GM12891 (cell line): ENCODE measurements around the gene RADX.

Experiments
- POLR2A ChIP-seq: IDR thresholded peaks from 2 replicates; pipeline ENCODE4 v1.6.1; 2011; ENCODE audit warnings: low read depth, low read length, control low read depth
- POLR2AphosphoS5 ChIP-seq: IDR thresholded peaks from 2 replicates; pipeline ENCODE4 v1.6.1; 2011; ENCODE audit warnings: low read depth, low read length, control low read depth

- TF ChIP-seq POLR2AphosphoS5 (no peak), POLR2A (no peak)
Observed at GRCh38 chrX:106585478-106585877, 26.3 kb upstream of the RADX start.
